Parathyroid adenoma (tissue), 2 donors: Measurements from ENCODE around the gene SEMA6B.

Experiments
- H2AFZ ChIP-seq: fragments of 300-600 bp; sonication (generic); one replicate; pipeline ENCODE4 v1.7.0; 2017; ENCODE audit warnings: antibody characterized with exemption, mild to moderate bottlenecking
- H3K27ac ChIP-seq: fragments of 300-600 bp; sonication (generic); one replicate; pipeline ENCODE4 v1.7.0; 2017
- H3K27me3 ChIP-seq: fragments of 300-600 bp; sonication (generic); one replicate; pipeline ENCODE4 v1.7.0; 2017; ENCODE audit warnings: low read length; ENCODE audit not compliant: control insufficient read depth, insufficient read depth
- H3K36me3 ChIP-seq: fragments of 300-600 bp; sonication (generic); one replicate; pipeline ENCODE4 v1.7.0; 2017; ENCODE audit warnings: low read length; ENCODE audit not compliant: control insufficient read depth, insufficient read depth
- H3K4me1 ChIP-seq: fragments of 300-600 bp; sonication (generic); one replicate; pipeline ENCODE4 v1.7.0; 2017; ENCODE audit warnings: control low read depth
- H3K4me2 ChIP-seq: fragments of 300-600 bp; sonication (generic); one replicate; pipeline ENCODE4 v1.7.0; 2017; ENCODE audit warnings: low read length
- H3K4me3 ChIP-seq: fragments of 300-600 bp; sonication (generic); one replicate; pipeline ENCODE4 v1.7.0; 2017; ENCODE audit warnings: low read depth, low read length
- H3K79me2 ChIP-seq: fragments of 300-600 bp; sonication (generic); one replicate; pipeline ENCODE4 v1.7.0; 2017; ENCODE audit warnings: control low read depth
- H3K9ac ChIP-seq: fragments of 300-600 bp; sonication (generic); one replicate; pipeline ENCODE4 v1.7.0; 2017; ENCODE audit warnings: mild to moderate bottlenecking
- H3K9me3 ChIP-seq: fragments of 300-600 bp; sonication (generic); one replicate; pipeline ENCODE4 v1.7.0; 2017; ENCODE audit warnings: low read length; ENCODE audit not compliant: control insufficient read depth
- TF ChIP-seq, protein P1 (sequence below): fragments of 300-600 bp; sonication (generic); IDR thresholded peaks from one replicate; pipeline ENCODE4 v1.7.0; 2017; ENCODE audit warnings: antibody characterized with exemption, mild to moderate bottlenecking
- donor health status: primary hyperparathyroidism.

Gene SEMA6B

DNA sequence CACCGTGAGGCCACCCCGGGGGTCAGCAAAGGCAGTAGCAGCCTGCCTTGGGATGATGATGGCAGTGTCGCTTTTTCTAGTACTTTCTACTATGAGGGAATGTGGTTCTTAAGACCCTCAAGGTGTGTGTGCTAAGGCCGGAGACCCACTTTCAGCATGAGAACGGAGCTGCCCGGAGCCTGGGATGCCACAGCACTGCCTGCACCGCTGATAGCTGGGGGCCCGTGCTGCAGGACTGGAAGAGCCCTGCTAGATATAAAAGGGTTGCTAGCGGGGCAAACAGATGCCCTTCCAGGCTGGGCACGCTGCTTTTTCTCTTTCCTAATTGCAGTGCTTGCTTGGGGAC is 55.7 kb downstream of the SEMA6B start:
- Histone ChIP-seq H2AFZ (no peak overlapping the region), H3K4me1 (no peaks in the 10 kb centered on the region), H3K4me2 (no peak overlapping the region), H3K79me2 (no peaks in the 10 kb centered on the region), H3K27ac (no peak overlapping the region), H3K27me3 (no peaks in the 10 kb centered on the region), H3K36me3 (no peaks in the 10 kb centered on the region), H3K9ac (no peak overlapping the region), H3K4me3 (no peak overlapping the region), H3K9me3 (no peaks in the 10 kb centered on the region)
- TF ChIP-seq, protein P1, sequence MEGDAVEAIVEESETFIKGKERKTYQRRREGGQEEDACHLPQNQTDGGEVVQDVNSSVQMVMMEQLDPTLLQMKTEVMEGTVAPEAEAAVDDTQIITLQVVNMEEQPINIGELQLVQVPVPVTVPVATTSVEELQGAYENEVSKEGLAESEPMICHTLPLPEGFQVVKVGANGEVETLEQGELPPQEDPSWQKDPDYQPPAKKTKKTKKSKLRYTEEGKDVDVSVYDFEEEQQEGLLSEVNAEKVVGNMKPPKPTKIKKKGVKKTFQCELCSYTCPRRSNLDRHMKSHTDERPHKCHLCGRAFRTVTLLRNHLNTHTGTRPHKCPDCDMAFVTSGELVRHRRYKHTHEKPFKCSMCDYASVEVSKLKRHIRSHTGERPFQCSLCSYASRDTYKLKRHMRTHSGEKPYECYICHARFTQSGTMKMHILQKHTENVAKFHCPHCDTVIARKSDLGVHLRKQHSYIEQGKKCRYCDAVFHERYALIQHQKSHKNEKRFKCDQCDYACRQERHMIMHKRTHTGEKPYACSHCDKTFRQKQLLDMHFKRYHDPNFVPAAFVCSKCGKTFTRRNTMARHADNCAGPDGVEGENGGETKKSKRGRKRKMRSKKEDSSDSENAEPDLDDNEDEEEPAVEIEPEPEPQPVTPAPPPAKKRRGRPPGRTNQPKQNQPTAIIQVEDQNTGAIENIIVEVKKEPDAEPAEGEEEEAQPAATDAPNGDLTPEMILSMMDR: no peak

DNA sequence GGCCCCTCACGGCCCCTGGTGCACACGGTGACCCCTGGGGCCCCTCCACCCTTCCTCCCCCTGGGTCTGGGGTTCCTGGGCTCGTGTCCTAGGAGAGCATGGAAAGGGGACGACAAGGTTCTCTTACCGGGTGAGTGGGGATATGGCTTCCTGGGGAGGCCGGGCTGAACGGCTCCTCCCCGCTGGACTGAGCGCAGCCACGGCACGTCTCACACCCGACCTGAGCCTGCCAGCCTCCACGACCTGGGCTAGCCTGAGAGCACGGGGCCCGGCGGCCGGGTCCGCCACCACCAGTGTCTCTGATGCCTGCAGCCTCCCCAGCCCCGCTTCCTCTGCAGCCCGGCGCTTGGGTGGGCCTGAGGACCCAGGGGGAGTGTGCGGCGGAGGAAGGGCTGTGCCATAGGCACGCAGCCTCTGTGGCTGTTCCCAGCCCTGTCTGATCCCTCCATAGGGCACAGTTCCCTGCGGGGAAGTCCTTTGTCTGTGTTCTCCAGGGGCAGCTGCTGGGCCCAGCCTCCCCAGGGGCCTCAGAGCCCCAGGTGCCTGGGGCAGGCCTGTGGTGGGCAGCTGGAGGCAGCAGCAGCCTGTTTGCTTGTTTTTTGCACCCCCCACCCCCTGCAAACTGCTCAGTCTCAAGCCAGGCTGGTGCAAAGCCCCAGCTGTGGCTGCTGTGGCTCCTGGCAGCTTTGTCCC is 56.2 kb downstream of the SEMA6B start:
- no peak overlapping the region for H3K4me3 ChIP-seq
- TF ChIP-seq, protein P1: no peak
- no peaks in the 10 kb centered on the region for H3K79me2 ChIP-seq
- no peak overlapping the region for H3K4me2 ChIP-seq
- H3K27ac ChIP-seq: no peak overlapping the region
- no peaks in the 10 kb centered on the region for H3K4me1 ChIP-seq
- no peak overlapping the region for H2AFZ ChIP-seq
- no peak overlapping the region for H3K9ac ChIP-seq
- no peaks in the 10 kb centered on the region for H3K36me3 ChIP-seq
- H3K9me3 ChIP-seq: no peaks in the 10 kb centered on the region
- H3K27me3 ChIP-seq: no peaks in the 10 kb centered on the region

DNA sequence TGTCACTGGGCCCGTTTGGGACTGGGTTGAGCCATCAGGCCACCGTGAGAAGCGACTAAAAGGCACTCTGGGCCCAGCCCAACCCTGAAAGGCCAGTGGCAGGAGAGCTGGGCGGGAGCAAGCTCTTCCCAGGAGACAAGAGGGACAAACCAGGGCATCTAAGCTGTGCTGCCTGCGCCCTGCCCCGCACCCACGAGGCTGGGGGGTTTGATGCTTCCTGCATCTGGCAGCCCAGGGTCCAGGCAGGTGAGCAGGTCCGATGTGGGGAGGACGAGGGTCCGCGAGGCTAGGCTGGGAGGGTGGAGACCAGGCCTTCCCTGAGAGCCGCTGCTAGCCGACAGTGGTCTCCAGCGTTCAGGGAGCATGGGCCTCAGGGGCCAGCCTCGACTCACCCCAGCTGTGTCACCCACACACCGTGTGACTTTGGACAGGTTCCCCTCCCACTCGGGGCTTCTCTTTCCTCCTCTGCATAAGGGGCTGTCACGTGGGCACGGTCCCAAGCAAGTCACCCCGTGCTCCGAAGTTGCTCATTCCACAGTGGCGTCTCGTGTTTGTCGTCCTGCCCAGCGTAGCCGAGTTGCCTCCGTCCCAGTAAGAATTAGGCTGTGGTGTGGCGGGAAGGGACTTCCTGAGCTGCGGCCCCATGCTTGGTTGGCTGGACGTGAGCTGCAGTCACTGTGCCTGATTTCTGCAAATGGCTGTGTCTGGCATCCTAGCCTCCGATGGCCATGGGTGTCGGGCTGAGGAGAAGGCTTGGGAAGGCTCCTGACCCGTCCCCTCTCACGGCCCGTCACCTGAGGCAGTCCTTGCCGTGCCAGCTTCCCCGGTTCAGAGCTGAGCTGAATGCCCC is 57.0 kb downstream of the SEMA6B start:
- Histone ChIP-seq H3K4me3 (no peak overlapping the region), H3K9ac (no peak overlapping the region), H2AFZ (no peak overlapping the region), H3K79me2 (no peaks in the 10 kb centered on the region), H3K4me2 (no peak overlapping the region), H3K36me3 (no peaks in the 10 kb centered on the region), H3K9me3 (no peaks in the 10 kb centered on the region), H3K27me3 (no peaks in the 10 kb centered on the region), H3K4me1 (no peaks in the 10 kb centered on the region), H3K27ac (no peak overlapping the region)
- TF ChIP-seq, protein P1: no peak

DNA sequence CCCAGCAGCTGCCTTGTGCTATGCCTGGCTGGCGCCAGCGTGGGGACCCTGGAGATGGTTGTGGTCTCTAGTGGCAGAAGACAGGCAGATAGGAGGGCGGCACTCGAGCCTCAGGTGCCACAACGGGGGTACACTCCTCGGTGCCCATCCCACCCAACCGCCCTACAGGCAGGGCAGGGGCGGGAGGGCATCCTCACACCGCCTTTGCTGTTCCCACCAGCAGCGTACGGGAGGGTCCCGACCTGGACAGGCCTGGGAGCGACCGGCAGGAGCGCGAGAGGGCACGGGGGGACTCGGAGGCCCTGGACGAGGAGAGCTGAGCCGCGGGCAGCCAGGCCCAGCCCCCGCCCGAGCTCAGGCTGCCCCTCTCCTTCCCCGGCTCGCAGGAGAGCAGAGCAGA is 57.8 kb downstream of the SEMA6B start:
- Histone ChIP-seq H3K9ac (no peak overlapping the region), H3K36me3 (no peaks in the 10 kb centered on the region), H2AFZ (no peak overlapping the region), H3K4me1 (no peaks in the 10 kb centered on the region), H3K4me2 (no peak overlapping the region), H3K79me2 (no peaks in the 10 kb centered on the region), H3K9me3 (no peaks in the 10 kb centered on the region), H3K27ac (no peak overlapping the region), H3K4me3 (no peak overlapping the region), H3K27me3 (no peaks in the 10 kb centered on the region)
- TF ChIP-seq, protein P1: no peak
